ENCODE data around the gene DERL2. TPM values are rescaled to one million over a fixed set of nuclear protein-coding genes. Genes with fewer than 3 reads are reported as not detected.

DERL2 gene
- total RNA-seq, 4 donors from 2014 or later = 28.2 to 48.8 (median 38.1) TPM

Other genes starting within 250 kb of the DERL2 start
- 10 to 100 TPM in 3 of 4 donors, 1 to 10 TPM in 1; 9.9 to 33.2 (median 23.3) TPM for gene RABEP1, start 203.9 kb downstream of the DERL2 start, total RNA-seq
- 10 to 100 TPM; 35.7 to 79.5 (median 69.5) TPM for gene NUP88, start 66.5 kb downstream of the DERL2 start, total RNA-seq
- gene RPAIN, start 66.0 kb downstream of the DERL2 start, total RNA-seq = 10 to 100 TPM; 22.4 to 37.4 (median 29.8) TPM
- 100 to 1,000 TPM; 163 to 327 (median 228) TPM for gene C1QBP, start 47.0 kb downstream of the DERL2 start, total RNA-seq
- 10 to 100 TPM in 2 of 4 donors, 1 to 10 TPM in 2; 5.2 to 13.9 (median 8.8) TPM for gene DHX33, start 17.2 kb downstream of the DERL2 start, total RNA-seq
- gene MIS12, start 388 bp upstream of the DERL2 start, total RNA-seq = 10 to 100 TPM in 3 of 4 donors, 1 to 10 TPM in 1; 6.2 to 28.8 (median 14.8) TPM
- 10 to 100 TPM; 10.4 to 33.4 (median 14.3) TPM for gene NLRP1, start 98.3 kb upstream of the DERL2 start, total RNA-seq